Raji (cell line): ENCODE measurements around the gene TSPAN13.

ENCODE experiments used
- POLR2A ChIP-seq: IDR thresholded peaks from 2 replicates; pipeline ENCODE4 v1.6.1; 2011; ENCODE audit warnings: low read depth, low read length, control low read depth; ENCODE audit not compliant: insufficient read depth

TSPAN13 gene

GRCh38 chr7:16812542-16813231, 59.1 kb downstream of the TSPAN13 start:
- no peak for TF ChIP-seq POLR2A

GRCh38 chr7:16813232-16813616, 59.7 kb downstream of the TSPAN13 start:
- TF ChIP-seq POLR2A: no peak

DNA sequence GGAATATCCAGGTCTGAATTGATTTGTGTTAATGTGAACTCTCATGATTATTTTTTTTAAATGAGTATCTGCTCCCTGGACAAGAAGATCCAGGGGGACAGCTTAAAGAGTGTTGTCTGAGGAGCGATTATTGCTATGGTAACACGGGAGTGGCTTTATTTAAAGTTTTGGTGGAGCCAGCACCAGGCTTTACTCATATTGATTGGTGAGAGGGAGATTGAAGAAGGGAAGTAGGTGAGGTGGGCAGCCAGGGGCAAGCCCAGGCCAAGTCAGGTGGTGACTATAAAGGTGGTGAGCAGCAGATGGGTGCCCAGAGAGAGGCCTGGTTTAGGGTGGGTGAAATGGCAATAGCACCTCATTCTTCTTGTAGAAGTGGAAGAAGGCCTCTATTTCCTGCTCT, 61.4 kb downstream of the TSPAN13 start:
- TF ChIP-seq POLR2A: no peak

DNA sequence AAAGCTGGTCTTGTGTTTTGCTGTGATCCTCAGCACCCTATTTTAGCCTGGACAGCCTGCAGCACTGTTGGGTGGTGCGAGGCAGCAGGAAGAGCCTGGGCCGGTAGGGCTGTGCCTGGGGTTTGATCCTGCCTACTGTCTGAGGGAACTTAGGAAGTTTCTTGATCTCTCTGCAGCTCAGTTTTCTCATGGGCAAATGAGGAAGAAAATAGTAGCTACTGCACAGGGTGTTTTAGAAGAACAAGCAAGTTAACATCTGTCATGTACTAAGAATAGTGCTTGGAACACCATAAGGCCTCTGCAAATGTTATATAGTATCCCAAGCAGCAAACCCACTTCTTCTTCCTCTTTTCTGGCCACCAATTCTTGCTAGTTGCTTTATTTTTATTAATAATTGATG, 63.3 kb downstream of the TSPAN13 start:
- TF ChIP-seq POLR2A: no peak

GRCh38 chr7:16817536-16817935, 64.0 kb downstream of the TSPAN13 start:
- TF ChIP-seq POLR2A: no peak

- TF ChIP-seq POLR2A: no peak
Observed at GRCh38 chr7:16818732-16819131, 65.2 kb downstream of the TSPAN13 start.

GRCh38 chr7:16822029-16822428, 68.5 kb downstream of the TSPAN13 start:
- no peak for TF ChIP-seq POLR2A

DNA sequence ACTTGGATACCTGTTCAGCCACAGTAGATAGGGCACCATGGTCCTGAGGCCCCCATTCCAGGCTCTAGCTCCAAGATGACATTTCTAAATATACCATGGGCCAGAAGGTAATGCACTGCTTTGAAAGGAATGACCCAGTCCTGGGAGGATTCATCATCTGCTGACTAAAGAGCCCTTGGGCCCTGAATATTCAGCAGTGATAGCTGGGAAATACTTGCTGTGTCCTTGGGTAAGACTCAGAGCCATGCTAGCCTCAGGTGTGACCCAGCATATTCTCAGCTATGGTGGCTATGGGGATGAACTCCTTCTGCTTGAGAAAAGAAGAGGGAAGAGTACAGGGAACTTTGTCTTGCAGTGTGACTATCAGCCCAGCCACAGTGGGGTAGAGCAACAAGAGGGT, 72.5 kb downstream of the TSPAN13 start:
- no peak for TF ChIP-seq POLR2A

DNA sequence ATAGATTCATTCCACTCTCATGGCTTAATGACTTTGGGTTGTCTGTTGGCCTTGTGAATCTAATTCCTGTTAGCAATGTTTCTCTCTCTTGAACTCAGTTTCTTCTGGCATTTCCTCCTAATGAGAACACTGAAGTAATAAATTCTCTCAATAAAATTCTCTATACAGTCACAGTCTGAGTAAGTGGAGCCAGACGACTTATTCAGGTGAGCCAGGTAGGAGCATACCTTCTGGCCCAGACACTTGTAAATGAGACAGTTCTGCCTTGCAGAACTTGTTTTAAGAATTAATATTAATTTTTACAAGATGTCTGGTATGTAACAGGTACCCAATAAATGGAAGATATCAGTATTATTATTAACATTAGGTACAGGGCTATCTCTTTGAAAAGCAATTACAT, 79.8 kb downstream of the TSPAN13 start:
- no peak for TF ChIP-seq POLR2A
